ENCODE measurements around the gene MAGEA9B. TPM values are rescaled to one million over a fixed set of nuclear protein-coding genes. Genes with fewer than 3 reads are reported as not detected.
A peak's percentile ranks its signal among the peaks of the same experiment; 100 is the strongest.
"Not testable (repeated sequence)": the region's sequence is repeated elsewhere in the genome, so short reads cannot be mapped to it uniquely, and the experiment has no call there.

The MAGEA9B gene, protein sequence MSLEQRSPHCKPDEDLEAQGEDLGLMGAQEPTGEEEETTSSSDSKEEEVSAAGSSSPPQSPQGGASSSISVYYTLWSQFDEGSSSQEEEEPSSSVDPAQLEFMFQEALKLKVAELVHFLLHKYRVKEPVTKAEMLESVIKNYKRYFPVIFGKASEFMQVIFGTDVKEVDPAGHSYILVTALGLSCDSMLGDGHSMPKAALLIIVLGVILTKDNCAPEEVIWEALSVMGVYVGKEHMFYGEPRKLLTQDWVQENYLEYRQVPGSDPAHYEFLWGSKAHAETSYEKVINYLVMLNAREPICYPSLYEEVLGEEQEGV
- total RNA-seq (2014; rRNA removed; shearing (Covaris generic)) (not detected in 2 replicates), total RNA-seq (2022) (not detected in 2 replicates), Bru-seq, nascent RNA (not detected), BruChase-seq, experiment 1, labeled RNA remaining after a 6-hour chase (not detected), BruChase-seq, experiment 2, labeled RNA remaining after a 2-hour chase (not detected)
- long read RNA-seq = 0 reads

DNA sequence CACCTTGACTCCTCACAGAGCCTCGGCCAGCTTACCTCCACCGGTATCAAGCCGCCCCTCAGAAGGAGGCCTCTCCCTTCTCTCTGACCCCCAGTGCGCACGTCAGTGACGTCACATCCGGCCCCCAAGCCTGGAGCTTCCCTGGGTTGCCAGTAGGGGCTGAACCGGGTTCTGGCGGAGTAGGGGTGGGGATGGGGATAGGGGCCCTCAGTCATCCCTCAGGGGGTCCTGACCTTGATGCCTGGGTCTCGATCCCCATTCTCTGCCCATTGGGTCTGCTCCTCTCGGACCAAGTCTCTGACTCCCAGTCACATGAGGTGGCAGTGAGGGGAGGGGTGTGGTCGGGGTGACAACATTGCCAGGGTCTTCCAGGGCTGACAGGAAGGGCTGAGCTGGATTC, at the start of gene MAGEA9B:
Gene MAGEA9B (minus strand): TSS at position 101 of the 400 bp plus-strand sequence. CDS start 4,280 bp downstream, outside the sequence.
- H2AFZ ChIP-seq (ENCODE audit: low read length); H3K9me3 ChIP-seq (ENCODE audit: low read length); H3K4me2 ChIP-seq (ENCODE audit: low read length); H3K4me1 ChIP-seq (ENCODE audit: insufficient read depth, low read length, poor library complexity, severe bottlenecking); POLR2A ChIA-PET; H3K36me3 ChIP-seq (ENCODE audit: insufficient read depth, low read length); H3K9me2 ChIP-seq (ENCODE audit: insufficient read depth, low read length); H3K4me3 ChIP-seq (ENCODE audit: low read depth, low read length, poor library complexity, severe bottlenecking); BruUV-seq (replicated peaks); DNase-seq (ENCODE audit: low spot score); H4K20me1 ChIP-seq (ENCODE audit: insufficient read depth, low read length); H3K27ac ChIP-seq (ENCODE audit: low read depth, low read length, poor library complexity, severe bottlenecking); CTCF ChIA-PET (ENCODE audit: unreplicated experiment); H3K79me2 ChIP-seq (ENCODE audit: insufficient read depth, low read depth, low read length); intact Hi-C loops (cut with micrococcal nuclease; ENCODE audit: unreplicated experiment): not testable (repeated sequence)

DNA sequence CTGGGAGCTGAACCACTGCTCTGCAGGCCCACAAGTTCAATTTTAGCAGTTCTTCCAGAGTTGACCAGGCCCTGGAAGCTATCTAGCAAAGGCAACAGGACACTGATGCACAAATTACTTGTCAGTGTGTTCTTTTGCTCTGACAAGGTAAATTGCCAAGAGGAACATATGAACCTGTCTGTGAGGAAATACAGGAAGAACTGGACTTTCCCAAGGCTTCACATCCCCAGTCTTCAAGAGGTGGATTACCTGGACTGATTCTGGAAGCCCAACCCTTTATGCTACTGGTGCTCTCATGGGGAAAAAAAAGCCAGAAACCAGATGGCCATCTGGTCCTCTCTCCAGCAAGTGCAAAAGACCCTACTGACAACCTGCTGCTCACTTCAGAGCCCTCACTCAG, 46.3 kb upstream of the MAGEA9B start:
- H3K27ac ChIP-seq (ENCODE audit: low read depth, low read length, poor library complexity, severe bottlenecking) = no peak overlapping the region
- peaks cover 19% of the 10 kb centered on the region for H3K4me1 ChIP-seq (ENCODE audit: insufficient read depth, low read length, poor library complexity, severe bottlenecking)
- peaks cover 4% of the 10 kb centered on the region; the same call in 1 of the 2 replicates for H3K79me2 ChIP-seq (ENCODE audit: insufficient read depth, low read depth, low read length)
- H3K9me3 ChIP-seq (ENCODE audit: low read length) = no peaks in the 10 kb centered on the region
- H3K36me3 ChIP-seq (ENCODE audit: insufficient read depth, low read length) = no peaks in the 10 kb centered on the region
- no peak for TF ChIP-seq EZH2phosphoT487 (IDR thresholded peaks at IDR 0.05; ENCODE audit: borderline replicate concordance, low read depth, low read length)
- TF ChIP-seq, protein P1, sequence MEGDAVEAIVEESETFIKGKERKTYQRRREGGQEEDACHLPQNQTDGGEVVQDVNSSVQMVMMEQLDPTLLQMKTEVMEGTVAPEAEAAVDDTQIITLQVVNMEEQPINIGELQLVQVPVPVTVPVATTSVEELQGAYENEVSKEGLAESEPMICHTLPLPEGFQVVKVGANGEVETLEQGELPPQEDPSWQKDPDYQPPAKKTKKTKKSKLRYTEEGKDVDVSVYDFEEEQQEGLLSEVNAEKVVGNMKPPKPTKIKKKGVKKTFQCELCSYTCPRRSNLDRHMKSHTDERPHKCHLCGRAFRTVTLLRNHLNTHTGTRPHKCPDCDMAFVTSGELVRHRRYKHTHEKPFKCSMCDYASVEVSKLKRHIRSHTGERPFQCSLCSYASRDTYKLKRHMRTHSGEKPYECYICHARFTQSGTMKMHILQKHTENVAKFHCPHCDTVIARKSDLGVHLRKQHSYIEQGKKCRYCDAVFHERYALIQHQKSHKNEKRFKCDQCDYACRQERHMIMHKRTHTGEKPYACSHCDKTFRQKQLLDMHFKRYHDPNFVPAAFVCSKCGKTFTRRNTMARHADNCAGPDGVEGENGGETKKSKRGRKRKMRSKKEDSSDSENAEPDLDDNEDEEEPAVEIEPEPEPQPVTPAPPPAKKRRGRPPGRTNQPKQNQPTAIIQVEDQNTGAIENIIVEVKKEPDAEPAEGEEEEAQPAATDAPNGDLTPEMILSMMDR (conservative IDR thresholded peaks at IDR 0.05; ENCODE audit: low read length) = no peak
- no peak for DNase-seq (ENCODE audit: low spot score)
- H2AFZ ChIP-seq (ENCODE audit: low read length) = no peak overlapping the region
- no peaks in the 10 kb centered on the region for H4K20me1 ChIP-seq (ENCODE audit: insufficient read depth, low read length)
- no peak overlapping the region for H3K4me3 ChIP-seq (ENCODE audit: low read depth, low read length, poor library complexity, severe bottlenecking)
- H3K4me2 ChIP-seq (ENCODE audit: low read length) = no peak overlapping the region
- ChIA-PET POLR2A (no interaction called here), CTCF (ENCODE audit: unreplicated experiment) (no interaction called here)
- H3K9me2 ChIP-seq (ENCODE audit: insufficient read depth, low read length) = no peaks in the 10 kb centered on the region
- intact Hi-C loops (cut with micrococcal nuclease; ENCODE audit: unreplicated experiment) = no loop called here
- no TSS peak for BruUV-seq (replicated peaks)

DNA sequence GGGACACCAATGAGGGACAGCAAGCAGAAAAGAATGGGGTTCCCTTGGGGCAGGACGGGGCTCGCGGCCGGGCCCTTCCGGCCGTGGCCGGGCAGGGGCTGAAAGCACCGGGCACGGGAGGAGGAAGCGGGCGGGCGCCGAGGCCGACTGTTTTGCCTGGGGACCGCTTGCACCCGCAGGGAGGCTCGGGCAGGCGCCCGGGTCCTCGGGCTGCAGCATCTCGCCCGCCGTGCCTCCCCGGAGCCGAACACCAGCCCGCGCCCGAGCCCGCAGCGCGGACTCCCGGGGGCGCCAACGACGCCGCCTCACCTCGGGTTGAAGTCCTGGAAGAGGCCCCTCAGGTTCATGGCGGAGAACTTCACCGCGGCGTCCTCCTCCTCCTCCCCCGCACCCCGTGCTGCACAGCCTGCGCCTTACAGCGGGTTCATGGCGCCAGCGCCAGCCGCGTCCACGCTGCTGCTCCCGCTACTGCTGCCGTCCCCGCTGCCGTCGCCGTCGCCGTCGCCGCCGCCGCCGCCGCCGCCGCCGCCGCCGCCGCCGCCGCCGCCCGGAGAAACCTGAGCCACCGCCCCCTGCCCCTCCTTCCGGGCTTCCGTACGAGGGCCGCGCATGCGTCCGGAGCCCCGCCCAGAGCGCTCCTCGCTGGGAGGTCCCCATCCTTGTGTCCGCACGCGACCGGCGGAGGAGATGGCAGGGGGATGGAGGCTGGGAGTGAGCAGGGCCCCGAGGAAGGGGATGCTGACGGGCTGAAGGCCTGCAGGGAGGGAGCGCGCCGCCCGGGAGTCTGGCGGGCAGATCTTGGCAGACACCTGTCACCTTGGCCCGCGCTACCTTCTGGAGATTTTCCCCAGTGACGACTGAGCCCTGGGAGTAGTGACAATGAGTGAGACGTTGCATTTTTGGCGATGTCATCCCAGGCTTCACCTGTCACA, 44.2 kb upstream of the MAGEA9B start, which contains the start of gene TMEM185A:
Gene TMEM185A (minus strand): TSS at position 559 of the 932 bp plus-strand sequence. CDS start 212 bp downstream, at position 347.
- no peaks in the 10 kb centered on the region for H3K9me3 ChIP-seq (ENCODE audit: low read length)
- H3K9me2 ChIP-seq (ENCODE audit: insufficient read depth, low read length) = no peaks in the 10 kb centered on the region
- H3K27ac ChIP-seq (ENCODE audit: low read depth, low read length, poor library complexity, severe bottlenecking) = no peak within 1 kb of the TSS
- no peaks in the 10 kb centered on the region for H3K36me3 ChIP-seq (ENCODE audit: insufficient read depth, low read length)
- BruUV-seq (replicated peaks) = no TSS peak
- CTCF ChIA-PET (ENCODE audit: unreplicated experiment) = no interaction called here
- H3K4me3 ChIP-seq (ENCODE audit: low read depth, low read length, poor library complexity, severe bottlenecking) = peak within 1 kb of the TSS; percentile 75
- peaks cover 4% of the 10 kb centered on the region; the same call in 1 of the 2 replicates for H3K79me2 ChIP-seq (ENCODE audit: insufficient read depth, low read depth, low read length)
- peak within 1 kb of the TSS; percentile 94 for H2AFZ ChIP-seq (ENCODE audit: low read length)
- TF ChIP-seq, protein P1 (conservative IDR thresholded peaks at IDR 0.05; ENCODE audit: low read length) = no peak
- no peak for TF ChIP-seq EZH2phosphoT487 (IDR thresholded peaks at IDR 0.05; ENCODE audit: borderline replicate concordance, low read depth, low read length)
- no peaks in the 10 kb centered on the region for H4K20me1 ChIP-seq (ENCODE audit: insufficient read depth, low read length)
- POLR2A ChIA-PET = no interaction called here
- DNase-seq (ENCODE audit: low spot score) = peak; percentile 75
- intact Hi-C loops (cut with micrococcal nuclease; ENCODE audit: unreplicated experiment) = no loop called here
- peak within 1 kb of the TSS; percentile 80 for H3K4me2 ChIP-seq (ENCODE audit: low read length)
- peaks cover 19% of the 10 kb centered on the region for H3K4me1 ChIP-seq (ENCODE audit: insufficient read depth, low read length, poor library complexity, severe bottlenecking)

Measured in OCI-LY7 (cell line).